Heart left ventricle (tissue), 13 donors: ENCODE data around the gene PLEKHG4B.
"Not testable (repeated sequence)": the region's sequence is repeated elsewhere in the genome, so short reads cannot be mapped to it uniquely, and the experiment has no call there.

Source experiments
- POLR2A ChIP-seq, 2 donors: fragments of 450-650 bp; IDR thresholded peaks; one replicate each; pipeline ENCODE4 v1.6.1; 2017; ENCODE audit warnings: antibody characterized with exemption in 2 of 2, mild to moderate bottlenecking in 2 of 2, moderate library complexity in 2 of 2
- TF ChIP-seq, protein P1 (sequence below), 12 donors: fragments of 200-600 bp; sonication (generic) in 4 of 12; IDR thresholded peaks; one replicate each; pipeline versions ENCODE4 v1.5.0 to v1.8.0; 2018 to 2022; ENCODE audit warnings: antibody characterized with exemption in 12 of 12, mild to moderate bottlenecking in 5 of 12
- donor health status: ischemic (EF 13 %, LVEDD 7.1; RV severe dilation, severe dysfunction).
- donor health status: DM: no; HTN: yes; CAD: no.
- donor health status: DM: no; HTN: no; CAD: no.
- donor health status: ischemic (EF 25% LVEDD 6.9; RV normal size, moderate dysfunction).
- donor health status: ischemic (EF 25% LVEDD 5.7; RV mildly dilated, moderate dysfunction).
- donor health status: ischemic (EF 35%, LVEDD 5.7; RV mildly dilated, moderate dysfunction).
- donor health status: nonischemic (EF 11% LVEDD 7.7; RV severe dilation, severe dysfunction).
- donor health status: DM: yes; HTN: yes; CAD: no.
- donor health status: PGD.
- donor health status: ischemic (EF 29% LVEDD 5.4; RV normal size, mild dysfunction).
- donor health status: nonischemic (EF 23%, LVEDD 6.1; RV moderate dilation, normal function).

DNA sequence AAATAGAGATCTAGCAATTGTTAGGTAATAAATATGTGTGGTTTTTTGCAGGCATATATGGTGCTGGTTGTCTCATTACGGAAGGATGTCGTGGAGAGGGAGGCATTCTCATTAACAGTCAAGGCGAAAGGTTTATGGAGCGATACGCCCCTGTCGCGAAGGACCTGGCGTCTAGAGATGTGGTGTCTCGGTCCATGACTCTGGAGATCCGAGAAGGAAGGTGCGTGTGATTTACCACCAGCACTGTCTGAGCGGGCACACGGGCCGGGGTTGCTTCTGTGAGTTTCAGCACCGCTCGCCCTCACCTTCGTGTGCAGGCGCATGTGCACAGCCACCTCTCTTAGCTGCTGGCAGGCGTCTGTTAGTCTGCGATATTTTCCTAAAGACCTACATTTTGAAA, 141.5 kb downstream of the PLEKHG4B start:
- TF ChIP-seq, protein P1, sequence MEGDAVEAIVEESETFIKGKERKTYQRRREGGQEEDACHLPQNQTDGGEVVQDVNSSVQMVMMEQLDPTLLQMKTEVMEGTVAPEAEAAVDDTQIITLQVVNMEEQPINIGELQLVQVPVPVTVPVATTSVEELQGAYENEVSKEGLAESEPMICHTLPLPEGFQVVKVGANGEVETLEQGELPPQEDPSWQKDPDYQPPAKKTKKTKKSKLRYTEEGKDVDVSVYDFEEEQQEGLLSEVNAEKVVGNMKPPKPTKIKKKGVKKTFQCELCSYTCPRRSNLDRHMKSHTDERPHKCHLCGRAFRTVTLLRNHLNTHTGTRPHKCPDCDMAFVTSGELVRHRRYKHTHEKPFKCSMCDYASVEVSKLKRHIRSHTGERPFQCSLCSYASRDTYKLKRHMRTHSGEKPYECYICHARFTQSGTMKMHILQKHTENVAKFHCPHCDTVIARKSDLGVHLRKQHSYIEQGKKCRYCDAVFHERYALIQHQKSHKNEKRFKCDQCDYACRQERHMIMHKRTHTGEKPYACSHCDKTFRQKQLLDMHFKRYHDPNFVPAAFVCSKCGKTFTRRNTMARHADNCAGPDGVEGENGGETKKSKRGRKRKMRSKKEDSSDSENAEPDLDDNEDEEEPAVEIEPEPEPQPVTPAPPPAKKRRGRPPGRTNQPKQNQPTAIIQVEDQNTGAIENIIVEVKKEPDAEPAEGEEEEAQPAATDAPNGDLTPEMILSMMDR (IDR thresholded peaks at IDR 0.05) = not testable (repeated sequence)
- TF ChIP-seq POLR2A (IDR thresholded peaks at IDR 0.05) = not testable (repeated sequence)
